ENCODE data around the gene LCN1. TPM values are rescaled to one million over a fixed set of nuclear protein-coding genes. Genes with fewer than 3 reads are reported as not detected.

Gene LCN1
- total RNA-seq, 3 donors from 2014 or later, result not detected

DNA sequence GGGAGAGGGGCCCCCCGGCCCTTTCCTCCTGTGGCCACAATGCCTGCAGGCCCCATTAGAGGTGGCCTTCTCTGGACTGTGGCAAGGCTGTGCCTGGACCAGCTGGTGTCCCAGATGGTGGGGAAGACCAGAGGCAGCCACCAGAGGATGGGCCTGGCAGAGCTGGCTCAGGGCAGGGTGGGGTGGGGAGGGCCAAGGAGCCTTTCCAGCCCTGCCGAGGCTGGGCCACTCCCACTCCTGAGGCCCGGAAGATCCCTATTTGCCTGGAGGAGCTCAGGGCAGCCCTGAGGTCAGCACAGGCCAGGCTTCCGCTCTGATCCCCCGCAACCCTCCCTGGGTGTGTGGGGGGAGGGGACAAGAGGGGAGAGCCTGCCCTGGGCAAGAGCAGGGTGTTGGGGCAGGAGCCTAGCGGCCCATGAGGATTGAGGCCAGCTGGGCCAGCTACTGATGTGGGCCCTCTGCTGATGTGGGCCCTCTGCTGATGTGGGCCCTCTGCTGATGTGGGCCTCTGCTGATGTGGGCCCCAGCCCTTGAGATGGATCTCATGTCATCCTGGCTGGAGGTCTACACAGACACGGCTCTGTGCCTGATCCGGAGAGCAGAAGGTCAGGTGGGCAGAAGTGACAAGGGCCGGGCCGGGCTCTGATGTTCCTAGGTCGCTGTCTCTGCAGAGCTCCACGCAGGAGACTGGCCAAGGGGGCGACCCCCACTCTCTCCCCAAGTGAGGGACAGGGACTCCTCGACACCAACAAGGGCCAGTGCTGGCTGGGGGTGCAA, 14.7 kb upstream of the LCN1 start:
- H3K27ac ChIP-seq, result no peak overlapping the region
- H3K36me3 ChIP-seq, result no peaks in the 10 kb centered on the region
- H3K27me3 ChIP-seq, result no peaks in the 10 kb centered on the region
- intact Hi-C loops (cut with DNase I; ENCODE audit: low total_unique reads), result no loop called here
- TF ChIP-seq POLR2A (IDR thresholded peaks at IDR 0.05) (no peak), CTCF (IDR thresholded peaks at IDR 0.05) (no peak), POLR2AphosphoS5 (IDR thresholded peaks at IDR 0.05) (no peak)
- no peak for DNase-seq (ENCODE audit: low spot score in 2 of 2)
- H3K9me3 ChIP-seq, result peaks cover 8% of the 10 kb centered on the region in 2 donors
- H3K4me3 ChIP-seq, result no peak overlapping the region
- H3K4me1 ChIP-seq, result peaks cover 5 to 6% of the 10 kb centered on the region in 2 donors

DNA sequence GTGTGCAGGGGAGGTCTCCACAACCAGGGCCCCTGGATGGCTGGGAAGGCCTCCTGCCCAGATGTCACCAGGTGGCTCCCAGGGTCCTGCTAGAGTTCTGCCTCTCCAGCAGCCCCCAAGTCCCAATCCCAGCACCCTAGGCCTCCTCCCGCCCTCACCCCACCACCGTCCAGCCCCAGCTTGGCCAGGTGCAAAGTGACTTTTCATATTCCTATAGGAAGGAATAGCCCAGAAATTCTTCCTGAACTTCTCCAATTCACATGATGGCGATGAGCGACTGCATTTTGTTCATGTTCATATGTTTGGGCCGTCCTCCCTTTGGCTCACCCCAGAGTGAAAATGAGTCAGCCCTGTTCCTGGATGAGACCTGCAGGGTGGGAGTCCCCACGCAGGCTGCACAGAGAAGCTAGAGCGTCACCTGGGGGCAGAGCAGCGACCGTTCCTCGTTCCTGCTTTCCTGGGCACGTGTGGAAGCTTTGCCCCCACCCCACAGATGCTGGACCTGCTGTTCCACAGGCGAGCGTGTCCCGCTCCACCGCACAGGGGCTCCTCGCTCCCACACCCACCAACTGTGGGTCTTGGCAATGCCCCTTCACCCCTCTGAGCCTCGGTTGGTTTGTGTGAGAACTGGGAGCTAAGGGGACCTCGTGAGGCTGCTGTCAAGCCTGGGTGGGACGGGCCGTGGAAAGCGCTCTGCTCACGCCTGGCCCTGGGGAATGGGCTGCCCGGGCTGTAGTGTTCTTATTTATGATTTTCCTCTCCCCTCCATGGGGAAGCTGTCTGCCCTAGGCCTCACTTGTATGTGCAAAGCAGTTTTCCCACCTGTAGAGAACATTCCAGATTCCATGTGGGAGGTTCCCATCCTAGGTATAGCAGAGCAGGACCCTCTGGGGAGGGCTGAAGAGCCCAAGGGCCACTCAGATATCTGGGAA, 13.9 kb upstream of the LCN1 start:
- no peaks in the 10 kb centered on the region for H3K4me1 ChIP-seq
- TF ChIP-seq POLR2AphosphoS5 (IDR thresholded peaks at IDR 0.05), result no peak
- TF ChIP-seq CTCF (IDR thresholded peaks at IDR 0.05), result no peak
- no peak for TF ChIP-seq POLR2A (IDR thresholded peaks at IDR 0.05)
- H3K4me3 ChIP-seq, result no peak overlapping the region
- intact Hi-C loops (cut with DNase I; ENCODE audit: low total_unique reads), result no loop called here
- peaks cover 8% of the 10 kb centered on the region in 2 donors for H3K9me3 ChIP-seq
- DNase-seq (ENCODE audit: low spot score in 2 of 2), result peak in 1 of 2 donors; percentile 44
- no peak overlapping the region for H3K27ac ChIP-seq
- H3K36me3 ChIP-seq, result no peaks in the 10 kb centered on the region
- no peaks in the 10 kb centered on the region for H3K27me3 ChIP-seq

DNA sequence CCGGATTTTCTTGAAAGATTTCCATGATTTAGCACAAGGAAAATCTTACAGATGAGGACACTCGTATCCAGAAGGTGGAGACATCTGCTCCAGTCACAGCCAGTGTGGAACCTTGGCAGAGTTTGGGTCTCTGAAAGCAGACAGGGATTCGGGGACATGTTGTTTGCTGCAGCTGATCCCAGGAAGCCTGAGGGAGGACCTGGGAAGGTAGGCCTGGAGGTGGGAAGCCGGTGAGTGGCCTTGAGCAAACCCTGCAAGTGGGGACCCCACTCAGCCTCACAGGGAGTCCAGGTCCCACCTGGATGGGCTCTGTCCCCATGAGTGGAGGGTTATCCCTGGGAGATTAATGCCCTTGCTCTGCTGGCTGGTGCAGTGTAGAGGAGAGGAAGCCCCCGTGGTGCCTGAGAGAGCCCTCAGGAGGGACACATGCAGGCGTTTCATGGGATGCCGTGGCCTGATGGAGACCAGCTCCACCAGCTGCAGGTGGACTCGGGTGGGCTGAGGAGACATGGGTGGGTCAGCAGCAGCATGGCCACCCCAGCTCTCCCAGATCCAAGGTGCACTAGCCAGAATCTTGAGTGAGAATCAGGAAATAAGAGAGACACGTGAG, 12.9 kb upstream of the LCN1 start:
- intact Hi-C loops (cut with DNase I; ENCODE audit: low total_unique reads), result no loop called here
- Histone ChIP-seq H3K9me3 (peaks cover 8% of the 10 kb centered on the region in 2 donors), H3K4me3 (no peak overlapping the region), H3K27ac (no peak overlapping the region), H3K27me3 (no peaks in the 10 kb centered on the region), H3K4me1 (no peaks in the 10 kb centered on the region), H3K36me3 (no peaks in the 10 kb centered on the region)
- DNase-seq (ENCODE audit: low spot score in 2 of 2), result peak in 1 of 2 donors; percentile 12
- TF ChIP-seq CTCF (IDR thresholded peaks at IDR 0.05), result no peak
- TF ChIP-seq POLR2AphosphoS5 (IDR thresholded peaks at IDR 0.05), result no peak
- no peak for TF ChIP-seq POLR2A (IDR thresholded peaks at IDR 0.05)

DNA sequence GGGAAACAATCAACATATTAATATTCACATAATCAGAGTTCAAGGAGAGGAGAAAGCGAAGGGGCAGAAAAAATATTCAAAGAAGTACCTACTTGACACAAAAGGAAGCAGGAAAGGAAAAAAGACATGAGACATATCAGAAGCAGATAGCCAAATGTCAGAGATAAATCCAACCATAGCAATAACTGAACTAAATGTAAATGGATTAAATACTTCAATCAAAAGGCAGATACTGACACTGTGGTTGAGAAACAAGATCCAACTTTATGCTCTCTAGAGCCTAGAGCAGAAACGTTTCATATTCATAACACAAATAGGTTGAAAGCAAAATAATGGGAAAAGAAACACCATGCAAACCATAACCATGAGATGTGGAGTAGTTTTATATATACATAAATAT, 11.8 kb upstream of the LCN1 start:
- H3K9me3 ChIP-seq, result peaks cover 8% of the 10 kb centered on the region in 2 donors
- peaks cover 0 to under 1% of the 10 kb centered on the region in 2 donors for H3K27me3 ChIP-seq
- intact Hi-C loops (cut with DNase I; ENCODE audit: low total_unique reads), result no loop called here

More for the DNA sequence above, 11.8 kb upstream of the LCN1 start:
- no peaks in the 10 kb centered on the region for H3K4me1 ChIP-seq
- DNase-seq (ENCODE audit: low spot score in 2 of 2), result no peak
- no peaks in the 10 kb centered on the region for H3K36me3 ChIP-seq
- H3K27ac ChIP-seq, result no peak overlapping the region
- TF ChIP-seq POLR2AphosphoS5 (IDR thresholded peaks at IDR 0.05) (no peak), CTCF (IDR thresholded peaks at IDR 0.05) (no peak), POLR2A (IDR thresholded peaks at IDR 0.05) (no peak)
- no peak overlapping the region for H3K4me3 ChIP-seq
